ENCODE data around the gene SMIM28.

DNA sequence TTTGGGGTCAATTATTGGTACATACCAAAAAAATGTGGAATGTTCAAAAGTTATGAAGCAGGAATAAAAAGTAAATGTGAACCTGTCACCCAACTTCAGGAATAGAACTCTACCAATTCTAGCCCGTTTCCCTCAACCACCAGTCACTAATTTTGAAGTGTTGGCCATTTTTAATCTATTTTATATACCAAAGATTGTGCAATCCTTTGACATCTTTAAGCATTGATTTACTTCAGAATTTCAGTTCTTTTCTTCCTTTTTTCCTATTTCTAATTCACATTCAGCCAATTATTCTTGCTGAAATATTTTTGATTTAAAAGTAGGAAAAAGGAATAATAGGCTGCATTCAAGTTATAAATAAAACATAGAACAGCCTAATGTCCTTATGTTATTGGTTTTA lies 46.9 kb upstream of the SMIM28 start:
- TF ChIP-seq POLR2AphosphoS5 (IDR thresholded peaks at IDR 0.05; ENCODE audit: borderline replicate concordance, low read depth, low read length) (no peak), EZH2 (IDR thresholded peaks at IDR 0.05) (no peak)

Measured in SK-N-MC (cell line).